ENCODE data around the gene SEC14L6.
"Not testable (repeated sequence)": the region's sequence is repeated elsewhere in the genome, so short reads cannot be mapped to it uniquely, and the experiment has no call there.

Gene SEC14L6

GRCh38 chr22:30559889-30560288 lies 13.3 kb upstream of the SEC14L6 start:
- H3K4me3 ChIP-seq (replicated peaks; ENCODE audit: low read depth, low read length), result no peak overlapping the region
- no peak for TF ChIP-seq CTCF (IDR thresholded peaks at IDR 0.05; ENCODE audit: low read length, missing control alignments)
- no peak for DNase-seq (ENCODE audit: low read depth)

GRCh38 chr22:30557243-30557642 lies 10.7 kb upstream of the SEC14L6 start:
- no peak for TF ChIP-seq CTCF (IDR thresholded peaks at IDR 0.05; ENCODE audit: low read length, missing control alignments)
- H3K4me3 ChIP-seq (replicated peaks; ENCODE audit: low read depth, low read length), result no peak overlapping the region
- no peak for DNase-seq (ENCODE audit: low read depth)

GRCh38 chr22:30556388-30556787 lies 9.8 kb upstream of the SEC14L6 start:
- no peak for TF ChIP-seq CTCF (IDR thresholded peaks at IDR 0.05; ENCODE audit: low read length, missing control alignments)
- H3K4me3 ChIP-seq (replicated peaks; ENCODE audit: low read depth, low read length), result no peak overlapping the region
- DNase-seq (ENCODE audit: low read depth), result no peak

- TF ChIP-seq CTCF (IDR thresholded peaks at IDR 0.05; ENCODE audit: low read length, missing control alignments), result no peak
- no peak overlapping the region for H3K4me3 ChIP-seq (replicated peaks; ENCODE audit: low read depth, low read length)
- no peak for DNase-seq (ENCODE audit: low read depth)
Observed at GRCh38 chr22:30555282-30556210, 9.0 kb upstream of the SEC14L6 start.

- TF ChIP-seq CTCF (IDR thresholded peaks at IDR 0.05; ENCODE audit: low read length, missing control alignments), result no peak
- H3K4me3 ChIP-seq (replicated peaks; ENCODE audit: low read depth, low read length), result no peak overlapping the region
- no peak for DNase-seq (ENCODE audit: low read depth)
Observed at GRCh38 chr22:30553971-30554370, 7.4 kb upstream of the SEC14L6 start.

- no peak overlapping the region for H3K4me3 ChIP-seq (replicated peaks; ENCODE audit: low read depth, low read length)
- no peak for TF ChIP-seq CTCF (IDR thresholded peaks at IDR 0.05; ENCODE audit: low read length, missing control alignments)
Observed at GRCh38 chr22:30552719-30553118, 6.2 kb upstream of the SEC14L6 start.

GRCh38 chr22:30551813-30552212 lies 5.3 kb upstream of the SEC14L6 start:
- DNase-seq (ENCODE audit: low read depth); H3K4me3 ChIP-seq (replicated peaks; ENCODE audit: low read depth, low read length): not testable (repeated sequence)

More at GRCh38 chr22:30552719-30553118, 6.2 kb upstream of the SEC14L6 start:
- no peak for DNase-seq (ENCODE audit: low read depth)

Measured in fibroblast of pulmonary artery (primary cell).